H1 (cell line): Measurements from ENCODE around the gene TAF1B. TPM values are rescaled to one million over a fixed set of nuclear protein-coding genes. Genes with fewer than 3 reads are reported as not detected.

ENCODE experiments used
- ASH2L ChIP-seq: fragments of 200-600, 300-600 bp; sonication (generic); IDR thresholded peaks from one replicate; pipeline ENCODE4 v1.7.1; 2017; ENCODE audit warnings: low read length
- CBX5 ChIP-seq: fragments of 300-800, 300-1000 bp; sonication (generic); IDR thresholded peaks from 2 replicates; pipeline ENCODE4 v1.7.1; 2016; ENCODE audit warnings: antibody characterized with exemption, low read length, low read depth
- CHD7 ChIP-seq: fragments of 300-600 bp; sonication (generic); IDR thresholded peaks from 2 replicates; pipeline ENCODE4 v1.7.1; 2012; ENCODE audit warnings: low read length, moderate library complexity, mild to moderate bottlenecking, inconsistent platforms; ENCODE audit not compliant: insufficient replicate concordance
- HDAC6 ChIP-seq: IDR thresholded peaks from one replicate; pipeline ENCODE4 v1.7.1; 2012; ENCODE audit warnings: low read depth, mild to moderate bottlenecking, inconsistent platforms, low read length, moderate library complexity
- TAF1 ChIP-seq: IDR thresholded peaks from 2 replicates; pipeline ENCODE4 v1.6.1; 2011; ENCODE audit warnings: mild to moderate bottlenecking, low read depth, low read length
- polyA plus RNA-seq, 7 experiments: library from polyadenylated mRNA; depleted of rRNA in 3 of 7; stranded (reverse) in 5 of 7; unstranded in 2 of 7; fragments of >200 nt in 5 of 7; fragments of 200-250 nt in 2 of 7; gene quantifications; 1 replicate in 5 of 7; 2 replicates in 1 of 7; 4 replicates in 1 of 7; pipeline versions ENCODE4 v1.2.1 to v1.2.3, GENCODE V29; 2011 to 2013; ENCODE audit warnings: missing spikeins in 2 of 7, mixed read lengths in 2 of 7
- total RNA-seq: library from RNA; stranded (reverse); fragmentation: NEBNext Ultra II Directional; extraction: Animal tissue kit (Norgen Biotek cat#: 25700); gene quantifications from 2 replicates; pipeline ENCODE4 v1.2.1, GENCODE V29; 2021

TAF1B gene
- total and polyA plus RNA-seq, 2 of the 8 experiments (the other 6 are each of a cell fraction or from before 2014, with no cell fraction given): 6.6 to 25.2 TPM

- no peak for TF ChIP-seq CHD7
- TF ChIP-seq HDAC6: no peak
- TF ChIP-seq CBX5: no peak
- TF ChIP-seq ASH2L: no peak
- TF ChIP-seq TAF1: no peak
- TF ChIP-seq, all 59 proteins: peak for 0
Observed at GRCh38 chr2:9970200-9971044, 127.1 kb downstream of the TAF1B start (continued).
